Dermis microvascular lymphatic vessel endothelial cell (primary cell): ENCODE data around the gene THAP7. TPM values are rescaled to one million over a fixed set of nuclear protein-coding genes. Genes with fewer than 3 reads are reported as not detected.

Source experiments
- DNase-seq, 2 donors: peaks; one replicate each; pipeline versions ENCODE4 v3.0.0 to v3.0.0-alpha.2; 2010; ENCODE audit warnings: low read depth in 2 of 2
- total RNA-seq: library from RNA; depleted of rRNA; stranded (reverse); fragments of >200 nt; gene quantifications from 2 replicates; pipeline ENCODE4 v1.2.1, GENCODE V29; 2014

THAP7 gene
- total RNA-seq, 1 donor from 2014 or later, result 11.0 TPM

GRCh38 chr22:20979940-20980453 lies 21.9 kb downstream of the THAP7 start:
- DNase-seq, result no peak

DNA sequence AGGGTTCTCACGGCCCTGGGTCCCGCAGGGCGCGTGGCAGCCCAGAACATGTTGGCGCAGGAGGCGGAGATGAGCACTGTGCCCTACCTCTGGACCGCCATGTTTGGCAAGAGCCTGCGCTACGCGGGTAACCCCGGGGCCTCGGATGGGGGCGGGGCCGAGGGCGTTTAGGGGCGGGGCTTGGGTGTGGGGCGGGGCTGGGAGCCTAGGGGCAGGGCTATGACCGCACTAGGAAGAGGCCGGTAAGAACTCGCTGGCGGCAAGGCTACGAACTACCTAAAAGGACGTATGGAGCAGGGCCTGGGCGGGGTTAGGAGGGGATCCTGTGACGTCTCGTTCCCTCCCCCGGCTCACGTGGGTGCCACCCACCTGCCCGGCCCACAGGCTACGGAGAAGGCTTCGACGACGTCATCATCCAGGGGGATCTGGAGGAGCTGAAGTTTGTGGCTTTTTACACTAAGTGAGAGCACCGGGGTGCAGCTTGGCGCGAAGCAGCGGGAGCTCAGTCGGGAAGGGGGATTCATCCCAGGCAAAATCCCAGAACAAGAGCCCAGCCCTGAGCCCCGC lies 22.6 kb downstream of the THAP7 start:
- peak; percentile 43 to 85 for DNase-seq

DNA sequence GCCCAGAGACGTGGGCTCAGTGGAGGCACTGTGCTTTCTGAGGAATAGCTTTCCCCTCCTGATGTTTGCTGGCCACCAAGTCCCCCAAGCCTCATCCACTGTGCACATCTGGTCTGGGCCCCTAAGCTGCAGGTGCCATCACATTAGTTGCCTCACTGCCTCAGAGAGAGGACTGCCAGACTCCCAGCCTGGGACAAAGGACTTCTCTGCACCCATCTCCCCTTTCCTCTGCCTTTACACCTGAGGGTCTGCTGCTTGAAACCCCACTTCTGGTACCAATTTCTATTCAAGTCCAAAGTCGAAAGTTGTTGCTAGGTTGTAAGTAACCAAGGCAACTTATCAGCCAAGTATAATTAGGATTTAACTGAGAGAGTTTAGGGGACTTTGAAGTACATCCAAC lies 23.5 kb downstream of the THAP7 start:
- no peak for DNase-seq

GRCh38 chr22:20977516-20978170 lies 24.3 kb downstream of the THAP7 start:
- DNase-seq, result no peak

DNA sequence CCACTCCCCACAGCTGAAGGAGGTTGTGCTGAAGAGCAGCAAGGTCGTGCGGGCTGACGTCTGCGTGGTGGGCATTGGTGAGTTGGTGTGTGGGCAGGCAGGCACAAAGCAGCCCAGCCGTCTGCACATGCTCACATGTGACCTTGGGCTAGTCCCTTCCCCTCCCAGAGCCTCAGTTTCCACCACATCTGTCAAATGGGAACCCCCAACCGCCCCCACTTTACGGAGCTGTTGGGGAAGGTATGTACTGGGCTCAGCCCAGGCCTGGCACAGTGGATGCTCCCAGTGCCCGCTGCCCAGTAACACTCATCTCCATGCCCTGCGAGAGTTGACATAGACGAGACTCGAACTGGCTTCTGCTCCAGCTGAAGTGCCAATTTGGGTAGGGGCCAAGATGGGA lies 24.9 kb downstream of the THAP7 start:
- DNase-seq, result no peak

DNA sequence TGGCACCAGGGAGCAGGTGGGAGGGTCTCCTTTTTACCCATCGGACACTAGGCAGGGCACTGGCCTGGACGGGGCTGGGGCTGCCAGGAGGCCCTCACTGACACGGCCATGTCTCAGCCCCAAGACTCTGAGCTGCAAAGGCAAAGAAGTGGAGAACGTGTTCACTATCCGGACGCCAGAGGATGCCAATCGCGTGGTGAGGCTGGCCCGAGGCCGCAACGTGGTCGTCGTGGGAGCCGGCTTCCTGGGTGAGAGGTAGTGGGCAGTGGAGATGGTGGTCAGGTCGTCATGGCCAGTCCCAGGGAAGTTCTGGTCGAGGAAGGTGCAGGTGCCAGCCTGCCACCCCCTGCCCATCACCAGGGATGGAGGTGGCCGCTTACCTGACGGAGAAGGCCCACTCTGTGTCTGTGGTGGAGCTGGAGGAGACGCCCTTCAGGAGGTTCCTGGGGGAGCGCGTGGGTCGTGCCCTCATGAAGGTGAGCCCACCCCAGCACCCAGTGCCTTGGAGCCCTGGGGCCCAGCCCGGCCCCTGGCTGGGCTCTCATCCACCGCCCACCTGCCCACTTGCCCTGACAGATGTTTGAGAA lies 25.5 kb downstream of the THAP7 start:
- DNase-seq, result no peak

DNA sequence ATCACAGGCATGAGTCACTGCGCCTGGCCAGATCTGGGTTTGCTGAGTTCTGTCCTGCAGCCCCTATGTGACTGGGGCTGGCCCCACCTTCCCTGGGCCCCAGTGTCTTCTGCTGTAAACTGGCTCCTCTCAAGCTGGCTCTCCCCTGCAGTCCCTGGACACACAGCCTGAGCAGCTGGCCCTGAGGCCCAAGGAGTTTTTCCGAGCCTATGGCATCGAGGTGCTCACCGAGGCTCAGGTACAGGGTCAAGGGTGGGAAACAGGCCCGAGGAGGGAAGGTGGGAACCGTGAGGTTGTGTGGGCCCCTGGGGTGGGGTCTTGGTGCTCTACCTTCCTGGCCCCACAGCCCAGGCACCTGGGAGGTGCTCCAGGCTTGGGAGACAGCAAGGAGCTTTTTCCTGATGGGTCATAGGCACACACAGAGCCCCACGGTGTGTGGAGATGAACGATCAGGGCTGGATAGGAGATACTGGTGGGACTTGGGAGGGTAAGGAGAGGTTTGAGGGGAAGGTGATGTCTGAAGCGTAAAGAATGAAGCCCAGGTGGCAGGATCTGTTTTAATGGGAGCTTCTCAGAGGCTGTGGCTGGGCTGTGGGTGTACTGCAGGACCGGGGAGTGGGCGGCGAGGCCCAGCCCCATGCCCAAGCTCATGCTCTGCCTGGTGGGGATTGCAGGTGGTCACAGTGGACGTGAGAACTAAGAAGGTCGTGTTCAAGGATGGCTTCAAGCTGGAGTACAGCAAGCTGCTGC lies 26.2 kb downstream of the THAP7 start:
- no peak for DNase-seq

GRCh38 chr22:20974336-20974955 lies 27.5 kb downstream of the THAP7 start:
- no peak for DNase-seq

DNA sequence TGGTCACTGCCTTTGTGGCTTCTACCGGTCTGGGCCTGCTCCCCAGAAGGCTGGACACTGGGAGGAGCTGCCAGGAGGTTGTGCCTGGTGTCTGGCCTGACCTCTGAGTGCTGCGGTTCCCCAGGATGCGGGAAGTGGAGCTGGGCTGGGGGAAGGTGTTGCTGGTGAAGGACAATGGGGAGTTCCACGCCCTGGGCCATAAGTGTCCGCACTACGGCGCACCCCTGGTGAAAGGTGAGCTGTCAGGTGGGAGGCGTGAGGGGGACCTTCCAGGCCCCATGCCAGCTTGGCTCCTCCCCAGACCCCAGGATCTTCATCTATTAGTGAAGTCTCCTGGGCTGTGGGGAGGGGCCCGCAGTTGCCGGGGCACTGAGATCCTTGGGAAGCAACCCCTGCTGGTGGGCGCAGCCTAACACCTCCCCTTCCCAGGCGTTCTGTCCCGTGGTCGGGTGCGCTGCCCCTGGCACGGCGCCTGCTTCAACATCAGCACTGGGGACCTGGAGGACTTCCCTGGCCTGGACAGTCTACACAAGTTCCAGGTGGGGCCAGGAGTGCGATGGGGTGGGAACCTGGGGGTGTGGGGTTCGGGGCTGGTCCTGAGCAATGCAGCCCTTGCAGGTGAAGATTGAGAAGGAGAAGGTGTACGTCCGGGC lies 28.2 kb downstream of the THAP7 start:
- no peak for DNase-seq

- DNase-seq, result no peak
Observed at GRCh38 chr22:20972933-20973577, 28.9 kb downstream of the THAP7 start.

- DNase-seq, result peak in 1 of 2 donors; percentile 20
Observed at GRCh38 chr22:20972014-20972694, 29.8 kb downstream of the THAP7 start.

DNA sequence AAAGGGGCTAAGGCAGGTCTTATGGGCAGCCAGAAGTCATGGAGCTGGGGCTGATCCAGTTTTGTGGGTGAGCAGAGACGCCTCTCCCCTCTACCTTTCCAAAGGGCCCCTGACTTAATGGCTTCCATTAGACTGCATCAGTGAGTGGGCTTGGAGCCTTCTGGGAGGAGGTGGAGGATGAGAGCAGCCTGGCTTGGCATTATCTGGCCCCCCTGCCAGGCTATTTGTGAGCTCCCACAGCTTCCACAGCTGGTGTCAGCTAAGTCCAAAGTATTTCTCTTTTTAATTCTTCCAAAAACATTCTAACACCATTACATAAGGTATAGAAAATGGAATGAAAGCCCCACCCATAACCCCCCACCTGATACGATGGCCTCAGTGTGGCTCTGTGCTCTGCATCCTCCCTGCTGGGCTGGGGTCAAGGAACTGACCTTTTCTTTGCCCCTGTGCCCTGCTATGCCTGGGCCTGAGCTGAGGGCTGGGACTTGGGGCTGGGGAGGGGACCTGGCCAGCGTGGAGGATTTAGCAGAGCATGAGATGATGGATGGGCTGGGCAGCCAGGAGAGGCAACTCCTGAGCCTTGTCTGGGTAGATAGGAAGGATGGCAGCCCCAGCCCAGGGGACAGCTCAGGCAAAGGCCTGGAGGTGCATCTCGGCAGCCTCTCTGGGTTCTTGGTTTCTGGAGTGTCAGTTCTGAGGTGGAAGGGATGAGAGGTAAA lies 30.8 kb downstream of the THAP7 start:
- DNase-seq, result no peak

- no peak for DNase-seq
Observed at GRCh38 chr22:20968281-20968977, 33.5 kb downstream of the THAP7 start.

- DNase-seq, result no peak
Observed at GRCh38 chr22:20967697-20968211, 34.2 kb downstream of the THAP7 start.

- no peak for DNase-seq
Observed at GRCh38 chr22:20966883-20967696, 34.8 kb downstream of the THAP7 start, which contains the start of gene AIFM3. TSS of gene AIFM3 (plus strand) at chr22:20967255. CDS start at chr22:20967945, 690 bp downstream.

- DNase-seq, result no peak
Observed at GRCh38 chr22:20965888-20966855, 35.7 kb downstream of the THAP7 start.
